Omental fat pad (tissue), 4 donors: ENCODE measurements around the gene PFDN1. TPM values are rescaled to one million over a fixed set of nuclear protein-coding genes. Genes with fewer than 3 reads are reported as not detected.

Experiments
- ATAC-seq: fragments of 150-250 bp; one replicate; pipeline ENCODE4 v1.9.1; 2016; ENCODE audit warnings: mild to moderate bottlenecking, moderate library complexity; ENCODE audit not compliant: low FRiP score
- DNase-seq: peaks from one replicate; pipeline ENCODE4 v3.0.0-alpha.2; 2019; ENCODE audit warnings: low spot score
- total RNA-seq, 4 donors: library from RNA; depleted of rRNA; stranded (reverse); fragments of >200 nt; gene quantifications; one replicate each; pipeline ENCODE4 v1.1.0, GENCODE V29; 2016
- TF ChIP-seq, protein P1 (sequence below), 3 donors: fragments of 450-650 bp; IDR thresholded peaks; one replicate each; pipeline ENCODE4 v1.5.1; 2016 to 2017; ENCODE audit warnings: antibody characterized with exemption in 3 of 3, mild to moderate bottlenecking in 3 of 3, moderate library complexity in 2 of 3

Gene PFDN1
- total RNA-seq, 4 donors from 2014 or later, result 54.1 to 110 (median 88.6) TPM

DNA sequence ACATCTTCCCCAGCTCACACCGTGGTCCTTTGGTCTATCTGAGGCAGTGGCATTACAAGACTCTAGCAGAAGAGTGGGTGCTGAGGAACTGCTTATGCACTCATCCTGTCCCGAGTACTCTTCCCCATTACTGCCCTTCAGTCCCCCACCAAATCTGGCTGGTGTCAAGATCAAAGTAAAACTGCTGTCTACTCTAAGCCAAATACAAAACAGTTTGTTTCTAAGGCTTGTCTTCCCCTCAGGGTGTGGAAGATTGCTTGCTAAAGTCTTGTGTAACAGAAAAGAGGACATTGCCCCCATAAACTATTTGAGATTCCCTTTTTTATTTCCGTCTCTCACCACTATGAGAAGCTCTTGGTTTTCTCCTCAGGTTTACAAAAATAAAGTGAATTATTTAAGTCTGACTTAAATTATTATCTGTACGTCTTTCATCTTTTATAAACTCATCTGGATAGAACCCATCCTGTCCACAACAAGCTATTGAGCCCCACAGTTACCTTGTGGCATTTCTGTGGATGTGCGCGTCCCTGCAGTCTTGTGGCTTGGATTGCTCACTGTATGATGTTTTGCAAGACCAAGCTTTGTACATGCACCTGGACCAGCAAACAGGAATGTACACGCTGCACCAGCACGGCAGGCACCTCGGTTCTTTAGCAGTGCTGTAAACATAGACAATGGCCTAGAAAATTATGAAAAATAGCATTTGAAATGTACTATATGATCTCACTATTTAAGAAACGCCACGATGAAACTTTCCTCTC, 66.9 kb downstream of the PFDN1 start:
- DNase-seq, result no peak
- TF ChIP-seq, protein P1, sequence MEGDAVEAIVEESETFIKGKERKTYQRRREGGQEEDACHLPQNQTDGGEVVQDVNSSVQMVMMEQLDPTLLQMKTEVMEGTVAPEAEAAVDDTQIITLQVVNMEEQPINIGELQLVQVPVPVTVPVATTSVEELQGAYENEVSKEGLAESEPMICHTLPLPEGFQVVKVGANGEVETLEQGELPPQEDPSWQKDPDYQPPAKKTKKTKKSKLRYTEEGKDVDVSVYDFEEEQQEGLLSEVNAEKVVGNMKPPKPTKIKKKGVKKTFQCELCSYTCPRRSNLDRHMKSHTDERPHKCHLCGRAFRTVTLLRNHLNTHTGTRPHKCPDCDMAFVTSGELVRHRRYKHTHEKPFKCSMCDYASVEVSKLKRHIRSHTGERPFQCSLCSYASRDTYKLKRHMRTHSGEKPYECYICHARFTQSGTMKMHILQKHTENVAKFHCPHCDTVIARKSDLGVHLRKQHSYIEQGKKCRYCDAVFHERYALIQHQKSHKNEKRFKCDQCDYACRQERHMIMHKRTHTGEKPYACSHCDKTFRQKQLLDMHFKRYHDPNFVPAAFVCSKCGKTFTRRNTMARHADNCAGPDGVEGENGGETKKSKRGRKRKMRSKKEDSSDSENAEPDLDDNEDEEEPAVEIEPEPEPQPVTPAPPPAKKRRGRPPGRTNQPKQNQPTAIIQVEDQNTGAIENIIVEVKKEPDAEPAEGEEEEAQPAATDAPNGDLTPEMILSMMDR (IDR thresholded peaks at IDR 0.05), result no peak
- ATAC-seq, result no peak

DNA sequence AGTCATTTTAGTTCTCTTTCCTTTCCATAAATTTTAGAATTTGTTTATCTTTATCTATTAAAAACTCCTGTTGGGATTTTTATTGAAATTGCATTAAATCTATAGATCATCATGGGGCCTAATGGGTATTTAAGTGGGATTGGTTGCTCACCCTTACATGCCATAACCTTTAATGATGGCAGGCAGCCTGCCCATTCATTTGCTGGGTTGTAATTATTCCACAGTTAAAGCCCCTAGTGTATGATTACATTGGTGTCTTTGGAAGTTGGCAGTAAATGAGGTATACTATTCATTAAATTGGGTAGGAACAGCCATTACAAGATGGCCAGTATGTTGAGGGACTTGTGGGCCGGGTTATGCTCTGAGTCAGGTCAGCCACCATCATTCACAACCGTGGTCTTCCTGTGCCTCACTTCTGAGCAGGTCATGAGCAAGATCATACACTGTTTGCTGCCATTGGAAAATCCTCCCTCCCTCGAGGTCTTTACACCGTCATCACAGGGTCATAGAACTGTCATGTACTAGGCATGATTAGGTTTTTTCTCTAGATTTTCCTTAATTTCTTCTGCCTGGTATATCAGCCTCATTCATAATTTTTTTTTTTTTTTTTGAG, 68.4 kb downstream of the PFDN1 start:
- ATAC-seq, result no peak
- TF ChIP-seq, protein P1 (IDR thresholded peaks at IDR 0.05), result no peak
- no peak for DNase-seq

DNA sequence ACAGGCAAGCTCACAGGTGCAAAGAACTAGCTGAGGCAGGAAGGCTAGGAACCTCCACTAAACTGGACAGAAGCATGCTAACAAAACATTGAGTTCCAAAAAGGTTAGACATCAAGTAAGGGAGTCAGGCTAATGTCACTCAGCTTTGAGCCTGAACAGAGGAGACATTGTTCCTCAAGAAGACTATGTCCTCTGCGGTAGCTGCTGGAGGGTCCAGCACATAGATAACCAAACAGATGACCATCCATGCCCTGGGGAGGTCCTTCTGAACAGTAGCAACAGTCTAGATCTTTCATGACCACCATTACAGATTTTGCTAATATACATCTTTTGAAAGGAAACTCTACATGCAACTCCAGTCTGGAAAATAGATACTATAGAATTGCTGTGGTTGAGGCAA, 70.2 kb downstream of the PFDN1 start:
- TF ChIP-seq, protein P1 (IDR thresholded peaks at IDR 0.05), result no peak
- ATAC-seq, result no peak
- DNase-seq, result no peak

DNA sequence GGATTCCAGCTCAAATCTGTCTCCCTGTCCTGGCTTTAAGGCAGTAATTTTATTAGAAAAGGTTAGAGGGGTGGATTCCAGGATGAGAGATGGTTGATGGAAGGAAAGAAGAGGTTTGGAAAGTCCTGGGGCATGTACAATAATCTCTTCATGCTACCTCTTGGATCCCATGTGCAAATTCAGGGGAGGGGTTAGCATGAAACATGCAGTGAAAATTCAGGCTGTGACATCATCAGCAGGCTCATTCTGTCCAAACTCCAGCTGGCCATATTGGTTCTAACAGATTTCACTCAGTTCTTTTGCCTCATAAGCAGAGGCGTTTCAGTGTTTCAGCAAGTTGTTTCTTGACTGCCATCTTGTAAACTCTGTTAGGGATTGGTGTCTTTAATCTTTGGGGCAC, 72.5 kb downstream of the PFDN1 start:
- DNase-seq, result no peak
- no peak for ATAC-seq

DNA sequence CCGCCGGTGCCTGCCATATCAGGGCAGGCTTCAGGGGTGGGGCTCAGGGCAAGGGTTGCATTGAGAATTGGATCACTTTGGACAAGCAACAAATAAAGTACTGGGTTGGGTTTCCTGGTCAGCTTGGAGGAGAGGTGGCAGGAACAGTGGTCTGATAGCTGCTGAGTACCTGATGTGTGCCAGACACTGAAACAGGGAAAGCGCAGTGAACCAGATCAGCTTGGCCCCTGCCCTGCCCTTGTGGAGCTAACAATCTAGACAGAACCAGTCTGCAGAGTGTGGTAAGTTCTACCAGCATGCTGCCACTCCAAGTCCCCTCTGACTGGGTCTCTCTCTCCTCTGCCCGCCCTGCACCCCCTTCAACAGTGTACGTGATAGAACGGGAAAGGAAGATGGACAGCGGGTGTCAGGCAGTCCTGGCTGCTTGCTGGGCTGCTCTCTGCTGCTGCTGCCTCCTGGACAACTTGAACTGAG, 74.5 kb downstream of the PFDN1 start:
- ATAC-seq (no peak), DNase-seq (no peak)
- TF ChIP-seq, protein P1 (IDR thresholded peaks at IDR 0.05), result no peak

More for the DNA sequence above, 72.5 kb downstream of the PFDN1 start:
- TF ChIP-seq, protein P1 (IDR thresholded peaks at IDR 0.05), result no peak

DNA sequence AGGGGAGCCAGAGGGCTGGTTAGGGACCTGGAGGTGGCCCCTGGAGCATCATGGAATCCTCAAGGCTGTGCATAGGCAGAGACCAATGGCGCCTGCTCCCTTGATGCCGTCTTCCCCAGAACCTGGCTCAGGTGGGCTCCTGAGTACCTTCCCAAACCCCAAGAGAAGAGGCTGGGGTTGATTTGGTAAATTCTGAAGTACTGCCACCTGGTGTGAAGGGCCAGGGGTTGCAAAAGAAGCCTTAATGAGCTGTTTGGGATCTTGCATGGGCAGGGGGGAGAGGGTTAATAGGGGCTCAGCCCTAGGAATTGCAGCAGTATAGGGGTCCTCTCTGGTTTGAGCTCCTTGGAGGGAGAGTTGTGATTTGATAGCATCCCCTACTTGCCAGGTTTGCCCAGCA, 75.9 kb downstream of the PFDN1 start:
- ATAC-seq (no peak), DNase-seq (no peak)
- TF ChIP-seq, protein P1 (IDR thresholded peaks at IDR 0.05), result no peak

DNA sequence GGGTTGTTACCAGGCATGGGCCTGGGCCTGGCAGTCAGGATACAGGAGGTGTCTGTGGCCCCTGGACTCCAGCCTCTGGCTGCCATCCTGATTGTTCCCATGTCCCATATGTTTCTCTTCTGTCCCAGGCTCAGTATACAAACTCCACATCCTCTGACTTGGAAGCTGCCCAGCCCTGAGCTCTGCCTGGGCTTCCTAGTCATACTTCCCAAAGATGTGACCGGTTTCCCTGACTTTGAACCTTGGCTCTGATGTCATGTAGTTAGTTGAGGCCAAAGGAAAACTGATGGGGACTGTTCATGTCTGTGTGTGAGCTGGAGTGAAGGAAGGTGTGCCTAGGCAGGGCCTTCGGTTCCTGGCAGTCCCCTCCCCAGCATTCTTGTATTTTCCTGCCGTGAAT, 77.5 kb downstream of the PFDN1 start:
- TF ChIP-seq, protein P1 (IDR thresholded peaks at IDR 0.05), result no peak
- DNase-seq (no peak), ATAC-seq (no peak)
